Lower leg skin (tissue), 4 donors: ENCODE measurements around the gene CACNA1D. TPM values are rescaled to one million over a fixed set of nuclear protein-coding genes. Genes with fewer than 3 reads are reported as not detected.
A peak's percentile ranks its signal among the peaks of the same experiment; 100 is the strongest.

Experiments used
- DNase-seq, 2 donors: peaks; one replicate each; pipeline ENCODE4 v3.0.0-alpha.2; 2019; ENCODE audit warnings: low spot score in 2 of 2
- H3K4me3 ChIP-seq: fragments of 200-600 bp; sonication (generic); 2 replicates; pipeline ENCODE4 v1.5.1; 2017; ENCODE audit warnings: mild to moderate bottlenecking, low read depth; ENCODE audit not compliant: poor library complexity, severe bottlenecking
- CTCF ChIP-seq, 3 donors: fragments of 450-650 bp; IDR thresholded peaks; one replicate each; pipeline ENCODE4 v1.5.1; 2016; ENCODE audit warnings: antibody characterized with exemption in 3 of 3, mild to moderate bottlenecking in 3 of 3, moderate library complexity in 2 of 3
- POLR2A ChIP-seq, 2 donors: fragments of 450-650 bp; IDR thresholded peaks; one replicate each; pipeline ENCODE4 v1.6.1; 2016 to 2017; ENCODE audit warnings: antibody characterized with exemption in 2 of 2, mild to moderate bottlenecking in 1 of 2, moderate library complexity in 1 of 2
- WGBS, 2 donors: methylation state at CpG; one replicate each; pipeline ENCODE4 v1.1.5; 2018; 5-methylcytosine and 5-hydroxymethylcytosine counted together
- intact Hi-C: fragments of 100-400 bp; cut with DNase I; formaldehyde crosslinking; loops from one replicate; pipeline ENCODE4 v1.15.0; 2023; ENCODE audit warnings: low total_unique reads
- total RNA-seq, 4 donors: library from RNA; depleted of rRNA; stranded (reverse); fragments of >200 nt; gene quantifications; one replicate each; pipeline ENCODE4 v1.1.0, GENCODE V29; 2016

Gene CACNA1D
- total RNA-seq, 4 donors from 2014 or later, result 2.4 to 12.5 (median 5.6) TPM

GRCh38 chr3:53843195-53844177 is 349.1 kb downstream of the CACNA1D start:
- H3K4me3 ChIP-seq, result no peak overlapping the region
- no peak for TF ChIP-seq POLR2A (IDR thresholded peaks at IDR 0.05)
- TF ChIP-seq CTCF (IDR thresholded peaks at IDR 0.05), result no peak
- intact Hi-C loops, result no loop called here
- WGBS, 2 donors, result 82 to 84% methylated on average over 10 of the region's 10 CpGs
- peak in 1 of 2 donors; percentile 64 for DNase-seq

DNA sequence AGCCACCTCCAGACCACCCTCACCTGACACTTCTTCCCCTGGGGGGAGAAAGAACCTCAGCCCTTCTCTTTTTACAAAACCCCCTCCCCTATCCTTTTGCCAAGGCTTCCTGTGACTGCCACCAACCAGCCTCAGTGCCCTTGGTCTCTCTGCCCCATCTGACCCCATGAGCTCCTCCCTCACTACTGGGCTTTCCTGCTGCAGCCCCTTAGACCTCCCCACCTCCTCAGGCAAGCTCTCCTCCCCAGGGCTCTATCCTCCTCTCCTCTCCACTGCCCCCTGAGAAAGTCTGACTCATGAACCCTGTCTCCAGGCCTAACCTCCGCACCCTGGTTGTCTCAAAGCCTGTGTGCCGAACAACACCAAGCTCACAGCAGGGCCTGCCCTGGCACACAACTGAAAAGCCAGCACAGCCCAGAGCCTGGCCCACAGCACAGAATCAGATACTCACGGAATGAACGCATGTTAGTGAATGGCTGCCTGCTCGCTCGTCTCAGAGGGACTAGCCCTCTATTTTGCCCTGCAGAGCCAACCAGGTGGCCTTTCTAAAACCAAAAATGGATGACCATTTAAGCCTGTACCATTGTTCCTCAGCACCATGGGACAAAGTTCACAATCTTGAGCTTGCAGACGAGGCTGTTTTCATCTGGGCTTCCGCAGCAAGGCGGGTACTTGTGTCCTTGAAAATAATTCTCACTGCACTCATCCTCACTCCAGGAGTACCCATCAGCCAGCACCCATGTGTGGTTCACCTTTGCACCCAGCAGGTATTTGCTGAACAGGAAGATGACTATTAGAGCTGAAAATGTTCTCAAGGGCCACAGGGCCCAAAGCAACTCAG is 350.1 kb downstream of the CACNA1D start:
- no peak overlapping the region for H3K4me3 ChIP-seq
- 92 to 95% methylated on average over 7 to 8 of the region's 9 CpGs for WGBS, 2 donors
- peak in 1 of 2 donors; percentile 79 for DNase-seq
- TF ChIP-seq POLR2A (IDR thresholded peaks at IDR 0.05) (no peak), CTCF (IDR thresholded peaks at IDR 0.05) (no peak)
- intact Hi-C loops, result no loop called here

- 20 to 34% methylated on average over 15 to 20 of the region's 25 CpGs for WGBS, 2 donors
- TF ChIP-seq POLR2A (IDR thresholded peaks at IDR 0.05) (no peak), CTCF (IDR thresholded peaks at IDR 0.05) (no peak)
- DNase-seq, result peak in 1 of 2 donors; percentile 87
- H3K4me3 ChIP-seq, result peak overlapping the region; percentile 58
- intact Hi-C loops, result no loop called here
Measured at GRCh38 chr3:53845103-53845880, 350.9 kb downstream of the CACNA1D start.

DNA sequence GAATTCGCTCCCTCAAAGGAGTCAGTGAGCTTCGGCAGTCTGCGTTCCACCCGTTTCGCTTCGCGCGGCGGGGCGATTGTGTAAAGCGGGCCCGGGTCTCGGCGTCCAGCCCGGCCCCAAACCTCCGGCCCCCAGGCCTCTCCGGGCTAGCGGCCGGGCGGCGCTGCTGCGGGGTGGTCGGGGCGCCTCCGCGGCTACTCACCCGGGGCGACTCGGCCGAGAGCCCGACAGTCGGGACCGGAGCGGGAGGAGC is 351.4 kb downstream of the CACNA1D start:
- intact Hi-C loops, result no loop called here
- DNase-seq, result no peak
- WGBS, 2 donors, result 0% methylated on average over 6 to 29 of the region's 34 CpGs
- peak overlapping the region; percentile 58 for H3K4me3 ChIP-seq
- TF ChIP-seq POLR2A (IDR thresholded peaks at IDR 0.05) (no peak), CTCF (IDR thresholded peaks at IDR 0.05) (no peak)

DNA sequence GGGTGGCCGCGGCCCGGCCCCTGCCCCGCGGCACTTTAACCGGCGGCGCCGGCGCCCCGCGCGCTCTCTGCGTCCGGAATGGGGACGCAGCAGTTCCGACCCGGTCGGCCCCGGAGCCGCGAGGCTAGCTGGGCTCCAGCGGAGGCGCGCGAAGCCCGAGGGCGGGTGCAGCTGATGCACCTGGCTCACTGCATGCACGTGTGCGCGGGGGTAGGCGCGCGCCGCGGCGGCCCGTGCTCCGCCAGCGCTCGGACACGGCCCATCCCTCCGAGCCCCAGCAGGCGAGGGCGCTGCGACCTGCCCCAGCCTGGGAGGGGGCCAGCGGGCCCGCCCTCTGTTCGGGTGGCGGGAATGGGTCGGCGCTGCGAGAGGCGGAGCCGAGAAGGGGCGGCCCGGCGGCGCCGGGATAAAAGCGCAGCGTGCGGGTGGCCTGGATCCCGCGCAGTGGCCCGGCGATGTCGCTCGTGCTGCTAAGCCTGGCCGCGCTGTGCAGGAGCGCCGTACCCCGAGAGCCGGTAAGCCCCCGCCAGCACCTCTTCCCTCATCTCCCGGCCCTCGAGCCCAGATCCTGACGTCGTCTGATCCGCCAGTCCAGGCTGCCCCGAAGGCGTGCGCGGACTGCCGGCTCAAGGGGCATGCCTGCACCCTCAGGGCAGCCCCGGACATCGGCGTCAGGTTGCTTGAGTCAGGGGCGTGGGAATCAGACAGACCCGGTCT is 351.9 kb downstream of the CACNA1D start, which contains the start of the genes CHDH and IL17RB:
TSS of gene CHDH (minus strand) at position 286 of the 717 bp plus-strand sequence. CDS start 22,411 bp downstream, outside the sequence.
TSS of gene IL17RB (plus strand) at position 435 of the 717 bp plus-strand sequence. CDS start at position 456, 21 bp downstream.
- TF ChIP-seq CTCF (IDR thresholded peaks at IDR 0.05) (no peak), POLR2A (IDR thresholded peaks at IDR 0.05) (no peak)
- H3K4me3 ChIP-seq, result peak within 1 kb of the TSS; percentile 58
- intact Hi-C loops, result no loop called here
- peak in 1 of 2 donors; percentile 86 for DNase-seq
- 2 to 6% methylated on average over 7 to 25 of the region's 91 CpGs for WGBS, 2 donors
